Calu3 (cell line): ENCODE data around the gene CLDN12. TPM values are rescaled to one million over a fixed set of nuclear protein-coding genes. Genes with fewer than 3 reads are reported as not detected.

Experiments used
- BruUV-seq: library from RNA; stranded (reverse); fragments of 400-500 nt; replicated peaks from 2 replicates; lab custom pipeline; 2021; lab: Mats Ljungman, UMichigan
- CTCF ChIA-PET: fragments of 300-600 bp; sonication (Branson Sonifier 250); formaldehyde crosslinking; loops from one replicate; lab custom pipeline; 2022; ENCODE audit warnings: antibody characterized with exemption; lab: Charles Lee
- DNase-seq: peaks from one replicate; pipeline ENCODE4 v3.0.0; 2022
- H3K27ac Mint-ChIP-seq: one replicate; pipeline ENCODE4 v1.8.0; 2022; ENCODE audit warnings: mixed read lengths; ENCODE audit not compliant: unreplicated experiment
- H3K27me3 Mint-ChIP-seq: one replicate; pipeline ENCODE4 v1.8.0; 2022; ENCODE audit warnings: mixed read lengths; ENCODE audit not compliant: unreplicated experiment
- H3K36me3 Mint-ChIP-seq: one replicate; pipeline ENCODE4 v1.8.0; 2022; ENCODE audit warnings: mild to moderate bottlenecking, moderate library complexity, mixed read lengths; ENCODE audit not compliant: insufficient read depth, unreplicated experiment
- H3K4me1 Mint-ChIP-seq: one replicate; pipeline ENCODE4 v1.8.0; 2022; ENCODE audit warnings: mild to moderate bottlenecking, low read depth, mixed read lengths; ENCODE audit not compliant: unreplicated experiment
- H3K4me3 Mint-ChIP-seq: one replicate; pipeline ENCODE4 v1.8.0; 2022; ENCODE audit warnings: mild to moderate bottlenecking, low read depth, moderate library complexity, mixed read lengths; ENCODE audit not compliant: unreplicated experiment
- H3K9me3 Mint-ChIP-seq: one replicate; pipeline ENCODE4 v1.8.0; 2022; ENCODE audit warnings: low read depth, mixed read lengths; ENCODE audit not compliant: unreplicated experiment
- intact Hi-C: fragments of 100-400 bp; cut with micrococcal nuclease; formaldehyde crosslinking; loops from one replicate; pipeline ENCODE4 v1.10.0; 2022; ENCODE audit not compliant: unreplicated experiment
- total RNA-seq: library from RNA; stranded (reverse); gene quantifications from 2 replicates; pipeline ENCODE4 v1.2.3, GENCODE V29; 2022
- TF ChIP-seq, protein P1 (sequence below): fragments of 200-600 bp; IDR thresholded peaks from one replicate; pipeline ENCODE4 v1.8.0; 2022; ENCODE audit warnings: antibody characterized with exemption; ENCODE audit not compliant: unreplicated experiment

CLDN12 gene
- total RNA-seq, 1 experiment from 2014 or later, result 37.3 TPM

- CTCF ChIA-PET, result no interaction called here
- H3K27me3 Mint-ChIP-seq, result peaks cover 13% of the 10 kb centered on the region
- TF ChIP-seq, protein P1, sequence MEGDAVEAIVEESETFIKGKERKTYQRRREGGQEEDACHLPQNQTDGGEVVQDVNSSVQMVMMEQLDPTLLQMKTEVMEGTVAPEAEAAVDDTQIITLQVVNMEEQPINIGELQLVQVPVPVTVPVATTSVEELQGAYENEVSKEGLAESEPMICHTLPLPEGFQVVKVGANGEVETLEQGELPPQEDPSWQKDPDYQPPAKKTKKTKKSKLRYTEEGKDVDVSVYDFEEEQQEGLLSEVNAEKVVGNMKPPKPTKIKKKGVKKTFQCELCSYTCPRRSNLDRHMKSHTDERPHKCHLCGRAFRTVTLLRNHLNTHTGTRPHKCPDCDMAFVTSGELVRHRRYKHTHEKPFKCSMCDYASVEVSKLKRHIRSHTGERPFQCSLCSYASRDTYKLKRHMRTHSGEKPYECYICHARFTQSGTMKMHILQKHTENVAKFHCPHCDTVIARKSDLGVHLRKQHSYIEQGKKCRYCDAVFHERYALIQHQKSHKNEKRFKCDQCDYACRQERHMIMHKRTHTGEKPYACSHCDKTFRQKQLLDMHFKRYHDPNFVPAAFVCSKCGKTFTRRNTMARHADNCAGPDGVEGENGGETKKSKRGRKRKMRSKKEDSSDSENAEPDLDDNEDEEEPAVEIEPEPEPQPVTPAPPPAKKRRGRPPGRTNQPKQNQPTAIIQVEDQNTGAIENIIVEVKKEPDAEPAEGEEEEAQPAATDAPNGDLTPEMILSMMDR, result no peak
- H3K9me3 Mint-ChIP-seq, result peaks cover 3% of the 10 kb centered on the region
- no peak overlapping the region for H3K4me3 Mint-ChIP-seq
- no peaks in the 10 kb centered on the region for H3K4me1 Mint-ChIP-seq
- H3K36me3 Mint-ChIP-seq, result no peaks in the 10 kb centered on the region
- no TSS peak for BruUV-seq
- DNase-seq, result no peak
- no peak overlapping the region for H3K27ac Mint-ChIP-seq
- intact Hi-C loops, result no loop called here
Measured at GRCh38 chr7:90432752-90433151, 29.5 kb downstream of the CLDN12 start.

GRCh38 chr7:90433221-90433620, 30.0 kb downstream of the CLDN12 start:
- Mint-ChIP-seq H3K9me3 (peaks cover 3% of the 10 kb centered on the region), H3K27me3 (peaks cover 13% of the 10 kb centered on the region), H3K36me3 (no peaks in the 10 kb centered on the region), H3K4me1 (no peaks in the 10 kb centered on the region), H3K4me3 (no peak overlapping the region), H3K27ac (no peak overlapping the region)
- BruUV-seq, result no TSS peak
- CTCF ChIA-PET, result interaction anchor here (0.6 kb wide), 1 partner anchor 131 kb away, joined by 4 read pairs; no protein-coding TSS in a partner anchor
- DNase-seq, result no peak
- TF ChIP-seq, protein P1, result no peak
- intact Hi-C loops, result no loop called here

DNA sequence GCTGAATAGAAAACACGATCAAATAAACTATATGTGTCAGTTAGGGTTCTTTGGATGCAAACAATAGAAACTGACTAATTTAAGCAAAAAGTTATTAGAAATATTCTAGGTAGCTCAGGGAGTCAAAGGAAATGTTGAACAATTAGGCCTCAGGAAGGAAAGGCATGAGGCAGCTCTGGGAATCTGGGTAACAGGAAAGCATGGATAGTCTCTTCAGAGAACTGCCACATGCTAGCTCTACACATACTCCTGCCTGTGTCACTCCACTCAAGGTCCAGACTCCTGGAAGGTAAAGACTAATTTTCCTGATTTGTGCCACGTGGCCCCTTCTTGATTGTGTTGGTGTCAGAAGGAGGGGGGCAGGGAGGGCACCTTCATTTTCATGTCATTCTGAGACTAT, 42.4 kb downstream of the CLDN12 start:
- Mint-ChIP-seq H3K9me3 (no peaks in the 10 kb centered on the region), H3K27me3 (peaks cover 16% of the 10 kb centered on the region), H3K4me1 (no peaks in the 10 kb centered on the region), H3K4me3 (no peak overlapping the region), H3K27ac (no peak overlapping the region), H3K36me3 (no peaks in the 10 kb centered on the region)
- TF ChIP-seq, protein P1, result no peak
- CTCF ChIA-PET, result no interaction called here
- no peak for DNase-seq
- no TSS peak for BruUV-seq
- intact Hi-C loops, result no loop called here

GRCh38 chr7:90446137-90446899, 43.1 kb downstream of the CLDN12 start:
- no peak overlapping the region for H3K4me3 Mint-ChIP-seq
- no TSS peak for BruUV-seq
- H3K36me3 Mint-ChIP-seq, result no peaks in the 10 kb centered on the region
- intact Hi-C loops, result no loop called here
- DNase-seq, result no peak
- H3K27me3 Mint-ChIP-seq, result peaks cover 16% of the 10 kb centered on the region
- H3K27ac Mint-ChIP-seq, result no peak overlapping the region
- CTCF ChIA-PET, result no interaction called here
- H3K9me3 Mint-ChIP-seq, result no peaks in the 10 kb centered on the region
- TF ChIP-seq, protein P1, result no peak
- H3K4me1 Mint-ChIP-seq, result no peaks in the 10 kb centered on the region
